MCF 10A (cell line): ENCODE data around the gene ADAMTS2. TPM values are rescaled to one million over a fixed set of nuclear protein-coding genes. Genes with fewer than 3 reads are reported as not detected.

Experiments
- BruUV-seq: library from RNA; stranded (reverse); fragments of 400-500 nt; replicated peaks from 2 replicates; lab custom pipeline; 2021; lab: Mats Ljungman, UMichigan
- CTCF ChIA-PET: fragments of 300-600 bp; sonication (Branson Sonifier 250); formaldehyde crosslinking; extraction: SDS; loops from one replicate; lab custom pipeline; 2021; ENCODE audit warnings: antibody characterized with exemption, inconsistent platforms; lab: Yijun Ruan, JAX
- POLR2A ChIA-PET: fragments of 300-600, 350-650 bp; sonication (Branson Sonifier 250); formaldehyde crosslinking; extraction: SDS; loops from one replicate; lab custom pipeline; 2020; ENCODE audit warnings: antibody characterized with exemption, inconsistent platforms; lab: Yijun Ruan, JAX
- DNase-seq: peaks from one replicate; pipeline ENCODE4 v3.0.0-alpha.2; 2018; ENCODE audit not compliant: unreplicated experiment
- H3K27ac Mint-ChIP-seq: one replicate; pipeline ENCODE4 v1.8.0; 2022; ENCODE audit warnings: mild to moderate bottlenecking, low read depth, mixed read lengths; ENCODE audit not compliant: unreplicated experiment
- H3K27me3 Mint-ChIP-seq: one replicate; pipeline ENCODE4 v1.8.0; 2022; ENCODE audit warnings: mixed read lengths; ENCODE audit not compliant: insufficient read depth, unreplicated experiment
- H3K36me3 Mint-ChIP-seq: one replicate; pipeline ENCODE4 v1.8.0; 2022; ENCODE audit warnings: mild to moderate bottlenecking, moderate library complexity, mixed read lengths; ENCODE audit not compliant: insufficient read depth, unreplicated experiment
- H3K4me1 Mint-ChIP-seq: one replicate; pipeline ENCODE4 v1.8.0; 2022; ENCODE audit warnings: mixed read lengths; ENCODE audit not compliant: insufficient read depth, unreplicated experiment
- H3K4me3 Mint-ChIP-seq: one replicate; pipeline ENCODE4 v1.8.0; 2022; ENCODE audit warnings: mild to moderate bottlenecking, moderate library complexity, mixed read lengths; ENCODE audit not compliant: unreplicated experiment
- H3K9me3 Mint-ChIP-seq: one replicate; pipeline ENCODE4 v1.8.0; 2022; ENCODE audit warnings: mixed read lengths; ENCODE audit not compliant: unreplicated experiment
- CTCF ChIP-seq: fragments of 200-600 bp; IDR thresholded peaks from one replicate; pipeline ENCODE4 v1.8.0; 2022; ENCODE audit warnings: antibody characterized with exemption, mild to moderate bottlenecking; ENCODE audit not compliant: unreplicated experiment
- intact Hi-C: fragments of 100-400 bp; cut with micrococcal nuclease; formaldehyde crosslinking; loops from 2 replicates; pipeline ENCODE4 v1.14.1; 2022
- total RNA-seq: library from RNA; stranded (reverse); gene quantifications from 2 replicates; pipeline ENCODE4 v1.2.3, GENCODE V29; 2022

ADAMTS2 gene
- total RNA-seq, 1 experiment from 2014 or later, result not detected

- H3K4me3 Mint-ChIP-seq, result no peak overlapping the region
- no peaks in the 10 kb centered on the region for H3K4me1 Mint-ChIP-seq
- POLR2A ChIA-PET, result no interaction called here
- no peak for DNase-seq
- peaks cover 24% of the 10 kb centered on the region for H3K9me3 Mint-ChIP-seq
- no peaks in the 10 kb centered on the region for H3K27me3 Mint-ChIP-seq
- BruUV-seq, result no TSS peak
- intact Hi-C loops, result no loop called here
- H3K27ac Mint-ChIP-seq, result no peak overlapping the region
- CTCF ChIA-PET, result interaction anchor here (0.8 kb wide), 1 partner anchor 14 kb away, joined by 3 read pairs; no protein-coding TSS in a partner anchor
- H3K36me3 Mint-ChIP-seq, result peaks cover 6% of the 10 kb centered on the region
- TF ChIP-seq CTCF, result no peak
Observed at GRCh38 chr5:179235416-179236400, 109.6 kb downstream of the ADAMTS2 start.

- DNase-seq, result no peak
- Mint-ChIP-seq H3K9me3 (peaks cover 16% of the 10 kb centered on the region), H3K27ac (no peak overlapping the region), H3K27me3 (no peaks in the 10 kb centered on the region), H3K4me1 (no peaks in the 10 kb centered on the region), H3K36me3 (peaks cover 6% of the 10 kb centered on the region), H3K4me3 (no peak overlapping the region)
- CTCF ChIA-PET, result interaction anchor here (0.8 kb wide), 1 partner anchor 13 kb away, joined by 3 read pairs; no protein-coding TSS in a partner anchor
- POLR2A ChIA-PET, result no interaction called here
- intact Hi-C loops, result no loop called here
- no peak for TF ChIP-seq CTCF
- BruUV-seq, result no TSS peak
Observed at GRCh38 chr5:179234563-179235135, 110.6 kb downstream of the ADAMTS2 start.

- H3K4me1 Mint-ChIP-seq, result no peaks in the 10 kb centered on the region
- intact Hi-C loops, result no loop called here
- H3K27ac Mint-ChIP-seq, result no peak overlapping the region
- ChIA-PET CTCF (no interaction called here), POLR2A (no interaction called here)
- no peak for TF ChIP-seq CTCF
- no peak for DNase-seq
- H3K36me3 Mint-ChIP-seq, result peaks cover 6% of the 10 kb centered on the region
- H3K27me3 Mint-ChIP-seq, result no peaks in the 10 kb centered on the region
- H3K9me3 Mint-ChIP-seq, result peaks cover 10% of the 10 kb centered on the region
- no peak overlapping the region for H3K4me3 Mint-ChIP-seq
- BruUV-seq, result no TSS peak
Observed at GRCh38 chr5:179233909-179234562, 111.2 kb downstream of the ADAMTS2 start.
